Progenitor cell of endocrine pancreas (in vitro differentiated cells): ENCODE results near the gene SLC35C1. TPM values are rescaled to one million over a fixed set of nuclear protein-coding genes. Genes with fewer than 3 reads are reported as not detected.

Source experiments
- DNase-seq: peaks from one replicate; pipeline ENCODE4 v3.0.0; 2021; ENCODE audit warnings: low spot score; ENCODE audit not compliant: unreplicated experiment
- H3K27ac Mint-ChIP-seq: 2 replicates; pipeline ENCODE4 v1.8.0; 2021; ENCODE audit warnings: mild to moderate bottlenecking, moderate library complexity, mixed read lengths
- H3K27me3 Mint-ChIP-seq: 2 replicates; pipeline ENCODE4 v1.8.0; 2021; ENCODE audit warnings: mixed read lengths
- H3K36me3 Mint-ChIP-seq: 2 replicates; pipeline ENCODE4 v1.8.0; 2022; ENCODE audit warnings: mixed read lengths; ENCODE audit not compliant: insufficient read depth
- H3K4me1 Mint-ChIP-seq: 2 replicates; pipeline ENCODE4 v1.8.0; 2021; ENCODE audit warnings: low read depth, mixed read lengths
- H3K4me3 Mint-ChIP-seq: 2 replicates; pipeline ENCODE4 v1.8.0; 2021; ENCODE audit warnings: low read depth, mild to moderate bottlenecking, moderate library complexity, mixed read lengths
- H3K9me3 Mint-ChIP-seq: 2 replicates; pipeline ENCODE4 v1.8.0; 2021; ENCODE audit warnings: low read depth, mixed read lengths
- CTCF ChIP-seq: fragments of 200-600 bp; sonication (generic); IDR thresholded peaks from one replicate; pipeline ENCODE4 v1.5.0; 2021; ENCODE audit warnings: antibody characterized with exemption, mild to moderate bottlenecking; ENCODE audit not compliant: unreplicated experiment
- total RNA-seq: library from RNA; stranded (reverse); gene quantifications from 2 replicates; pipeline ENCODE4 v1.2.1, GENCODE V29; 2021

SLC35C1 gene
- total RNA-seq, 1 donor from 2014 or later, result 14.0 TPM

- H3K27ac Mint-ChIP-seq, result peak overlapping the region; percentile 71
- peaks cover 4% of the 10 kb centered on the region for H3K4me1 Mint-ChIP-seq
- H3K36me3 Mint-ChIP-seq, result no peaks in the 10 kb centered on the region
- H3K9me3 Mint-ChIP-seq, result no peaks in the 10 kb centered on the region
- TF ChIP-seq CTCF, result no peak
- DNase-seq, result no peak
- no peak overlapping the region for H3K4me3 Mint-ChIP-seq
- peaks cover 28% of the 10 kb centered on the region for H3K27me3 Mint-ChIP-seq
Measured at GRCh38 chr11:45774786-45775185, 30.2 kb upstream of the SLC35C1 start.

GRCh38 chr11:45777127-45777969, 27.6 kb upstream of the SLC35C1 start:
- H3K9me3 Mint-ChIP-seq, result no peaks in the 10 kb centered on the region
- H3K4me1 Mint-ChIP-seq, result no peaks in the 10 kb centered on the region
- H3K36me3 Mint-ChIP-seq, result no peaks in the 10 kb centered on the region
- no peak overlapping the region for H3K27ac Mint-ChIP-seq
- TF ChIP-seq CTCF, result no peak
- no peak overlapping the region for H3K4me3 Mint-ChIP-seq
- DNase-seq, result no peak
- peaks cover 12% of the 10 kb centered on the region for H3K27me3 Mint-ChIP-seq

GRCh38 chr11:45778341-45778740, 26.6 kb upstream of the SLC35C1 start:
- Mint-ChIP-seq H3K4me3 (no peak overlapping the region), H3K27ac (no peak overlapping the region), H3K4me1 (no peaks in the 10 kb centered on the region), H3K27me3 (peaks cover 4% of the 10 kb centered on the region), H3K9me3 (no peaks in the 10 kb centered on the region), H3K36me3 (no peaks in the 10 kb centered on the region)
- TF ChIP-seq CTCF, result no peak
- no peak for DNase-seq

DNA sequence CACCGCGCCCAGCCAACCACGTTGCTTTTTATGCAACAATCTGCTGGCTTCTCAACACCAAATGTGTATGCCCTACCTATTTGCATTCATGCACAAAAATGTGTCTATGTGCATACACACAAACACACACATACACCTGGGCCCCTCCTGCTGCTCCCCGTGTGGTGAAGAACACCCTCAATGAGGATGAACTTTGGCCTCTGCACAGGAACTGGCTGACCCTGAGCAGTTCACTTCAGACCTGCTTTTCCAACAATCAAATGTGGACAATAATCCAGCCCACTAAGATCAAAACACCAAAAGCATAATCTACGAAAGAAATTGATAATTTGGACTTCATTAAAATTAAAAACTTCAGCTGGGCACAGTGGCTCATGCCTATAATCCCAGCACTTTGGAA, 25.3 kb upstream of the SLC35C1 start:
- Mint-ChIP-seq H3K27ac (no peak overlapping the region), H3K4me3 (no peak overlapping the region), H3K27me3 (peaks cover under 1% of the 10 kb centered on the region), H3K9me3 (no peaks in the 10 kb centered on the region), H3K4me1 (no peaks in the 10 kb centered on the region), H3K36me3 (no peaks in the 10 kb centered on the region)
- no peak for DNase-seq
- no peak for TF ChIP-seq CTCF

- Mint-ChIP-seq H3K4me3 (no peak overlapping the region), H3K4me1 (no peaks in the 10 kb centered on the region), H3K36me3 (no peaks in the 10 kb centered on the region), H3K27ac (no peak overlapping the region), H3K9me3 (peaks cover 12% of the 10 kb centered on the region), H3K27me3 (peaks cover 12% of the 10 kb centered on the region)
- DNase-seq, result no peak
- no peak for TF ChIP-seq CTCF
Measured at GRCh38 chr11:45786272-45786671, 18.7 kb upstream of the SLC35C1 start.
